ENCODE data around the gene TENM4.

TENM4 gene

GRCh38 chr11:79011357-79011756 lies 429.5 kb downstream of the TENM4 start:
- DNase-seq (no peak), ATAC-seq (ENCODE audit: insufficient read depth, low read depth) (no peak)
- Histone ChIP-seq H3K9ac (ENCODE audit: low read depth, low read length) (no peak overlapping the region), H3K4me2 (ENCODE audit: insufficient read depth, low read length) (no peak overlapping the region), H3K4me3 (ENCODE audit: low read depth in 1 of 2, low read length in 2 of 2) (no peak overlapping the region), H2AFZ (ENCODE audit: low read depth, low read length) (no peak overlapping the region), H3K79me2 (ENCODE audit: insufficient read depth, low read length) (no peaks in the 10 kb centered on the region), H4K20me1 (ENCODE audit: insufficient read depth, low read length) (no peaks in the 10 kb centered on the region), H3K9me3 (ENCODE audit: insufficient read depth, low read length, severe bottlenecking) (no peaks in the 10 kb centered on the region), H3K27ac (ENCODE audit: low read length) (no peak overlapping the region), H3K27me3 (ENCODE audit: insufficient read depth, low read length, poor library complexity) (peaks cover 13% of the 10 kb centered on the region), H3K4me1 (ENCODE audit: insufficient read depth, low read length) (no peaks in the 10 kb centered on the region), H3K36me3 (ENCODE audit: insufficient read depth, low read length) (no peaks in the 10 kb centered on the region)
- TF ChIP-seq EZH2 (IDR thresholded peaks at IDR 0.05; ENCODE audit: borderline replicate concordance, low read depth, low read length, severe bottlenecking) (no peak), CTCF (IDR thresholded peaks at IDR 0.05; ENCODE audit: borderline replicate concordance, extremely low read depth, low read length, poor library complexity, severe bottlenecking) (no peak)

DNA sequence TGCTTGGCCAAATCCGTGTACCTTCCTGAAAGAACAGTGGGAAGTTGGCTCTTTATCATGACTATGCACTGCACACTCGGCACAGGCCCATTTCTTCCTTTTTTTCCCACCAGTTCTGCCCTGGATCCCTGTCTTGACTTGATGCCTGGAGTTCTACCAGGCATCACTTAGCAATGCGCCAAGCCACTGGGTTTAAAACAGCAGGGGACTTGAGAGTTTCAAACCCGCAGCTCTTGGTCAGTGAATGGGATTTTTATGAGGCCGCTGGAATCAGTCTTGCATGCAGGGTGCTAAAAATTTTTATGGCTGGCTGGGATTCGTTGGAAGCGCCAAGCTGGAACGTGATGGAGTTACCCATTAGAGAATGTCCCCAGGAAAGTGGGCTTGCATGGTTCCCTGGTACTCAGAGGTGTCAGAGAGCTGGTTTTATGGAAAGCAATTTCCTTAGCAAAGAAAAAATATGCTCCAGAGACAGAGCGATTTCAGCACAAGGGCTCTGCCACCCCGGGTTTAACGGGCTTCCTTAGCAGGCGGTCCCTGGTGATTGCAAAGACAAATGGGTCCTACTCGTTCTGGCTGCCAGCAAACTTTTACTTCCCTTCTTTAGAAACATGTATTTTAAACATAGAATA lies 432.9 kb downstream of the TENM4 start:
- no peak for TF ChIP-seq CTCF (IDR thresholded peaks at IDR 0.05; ENCODE audit: borderline replicate concordance, extremely low read depth, low read length, poor library complexity, severe bottlenecking)
- TF ChIP-seq EZH2 (IDR thresholded peaks at IDR 0.05; ENCODE audit: borderline replicate concordance, low read depth, low read length, severe bottlenecking): no peak
- ATAC-seq (ENCODE audit: insufficient read depth, low read depth): no peak
- Histone ChIP-seq H3K27ac (ENCODE audit: low read length) (no peak overlapping the region), H3K9ac (ENCODE audit: low read depth, low read length) (no peak overlapping the region), H4K20me1 (ENCODE audit: insufficient read depth, low read length) (no peaks in the 10 kb centered on the region), H3K4me2 (ENCODE audit: insufficient read depth, low read length) (no peak overlapping the region), H3K4me1 (ENCODE audit: insufficient read depth, low read length) (no peaks in the 10 kb centered on the region), H2AFZ (ENCODE audit: low read depth, low read length) (no peak overlapping the region), H3K79me2 (ENCODE audit: insufficient read depth, low read length) (no peaks in the 10 kb centered on the region), H3K9me3 (ENCODE audit: insufficient read depth, low read length, severe bottlenecking) (peaks cover 2% of the 10 kb centered on the region), H3K27me3 (ENCODE audit: insufficient read depth, low read length, poor library complexity) (peaks cover 10% of the 10 kb centered on the region), H3K36me3 (ENCODE audit: insufficient read depth, low read length) (no peaks in the 10 kb centered on the region), H3K4me3 (ENCODE audit: low read depth in 1 of 2, low read length in 2 of 2) (no peak overlapping the region)
- DNase-seq: no peak

DNA sequence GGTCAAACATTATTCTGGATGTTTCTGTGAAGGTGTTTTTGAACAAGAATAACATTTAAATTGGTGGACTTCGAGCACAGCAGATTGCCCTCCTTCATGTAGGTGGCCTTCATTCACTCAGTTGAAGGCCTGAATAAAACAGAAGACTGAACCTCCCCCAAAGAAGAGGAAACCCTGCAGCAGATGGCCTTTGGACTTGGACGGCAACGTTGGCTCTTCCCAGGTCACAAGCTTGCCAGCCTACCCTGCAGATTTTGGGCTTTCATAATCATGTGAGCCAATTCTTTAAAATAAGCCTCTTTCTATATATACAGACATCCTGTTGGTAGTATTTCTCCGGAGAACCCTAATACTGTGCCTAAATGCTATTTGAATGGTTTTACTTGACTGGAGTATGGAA lies 434.0 kb downstream of the TENM4 start:
- Histone ChIP-seq H3K9me3 (ENCODE audit: insufficient read depth, low read length, severe bottlenecking) (peaks cover 2% of the 10 kb centered on the region), H4K20me1 (ENCODE audit: insufficient read depth, low read length) (no peaks in the 10 kb centered on the region), H3K4me2 (ENCODE audit: insufficient read depth, low read length) (no peak overlapping the region), H2AFZ (ENCODE audit: low read depth, low read length) (no peak overlapping the region), H3K4me1 (ENCODE audit: insufficient read depth, low read length) (no peaks in the 10 kb centered on the region), H3K36me3 (ENCODE audit: insufficient read depth, low read length) (no peaks in the 10 kb centered on the region), H3K79me2 (ENCODE audit: insufficient read depth, low read length) (no peaks in the 10 kb centered on the region), H3K9ac (ENCODE audit: low read depth, low read length) (no peak overlapping the region), H3K4me3 (ENCODE audit: low read depth in 1 of 2, low read length in 2 of 2) (no peak overlapping the region), H3K27me3 (ENCODE audit: insufficient read depth, low read length, poor library complexity) (peaks cover 10% of the 10 kb centered on the region), H3K27ac (ENCODE audit: low read length) (no peak overlapping the region)
- no peak for TF ChIP-seq CTCF (IDR thresholded peaks at IDR 0.05; ENCODE audit: borderline replicate concordance, extremely low read depth, low read length, poor library complexity, severe bottlenecking)
- no peak for TF ChIP-seq EZH2 (IDR thresholded peaks at IDR 0.05; ENCODE audit: borderline replicate concordance, low read depth, low read length, severe bottlenecking)
- no peak for DNase-seq
- no peak for ATAC-seq (ENCODE audit: insufficient read depth, low read depth)

All from DND-41 (cell line).